ENCODE results near the gene SHISA2. TPM values are rescaled to one million over a fixed set of nuclear protein-coding genes. Genes with fewer than 3 reads are reported as not detected.

SHISA2 gene
- total and polyA plus RNA-seq, 2 of the 13 experiments (the other 11 are each of a cell fraction or from before 2014, with no cell fraction given) = not detected

GRCh38 chr13:26045142-26045541 is 6.7 kb downstream of the SHISA2 start:
- no peak overlapping the region for H3K27ac ChIP-seq (ENCODE audit: extremely low read length, insufficient read depth, low read length)
- DNase-seq (ENCODE audit: low spot score) (no peak), ATAC-seq (no peak), FAIRE-seq (no peak)
- no peaks in the 10 kb centered on the region for H4K20me1 ChIP-seq (ENCODE audit: insufficient read depth, low read length)
- no TSS peak for BruUV-seq (replicated peaks)
- no peak overlapping the region for H3K9ac ChIP-seq (ENCODE audit: insufficient read depth, low read depth, low read length)
- H3K79me2 ChIP-seq (ENCODE audit: insufficient read depth, low read length) = no peaks in the 10 kb centered on the region
- POLR2A ChIA-PET = no interaction called here
- H3K4me1 ChIP-seq (ENCODE audit: insufficient read depth, low read length) = no peaks in the 10 kb centered on the region
- no peaks in the 10 kb centered on the region for H3K9me3 ChIP-seq (ENCODE audit: low read length)
- CTCF ChIA-PET (ENCODE audit: low intra/inter-chr PET ratio, low total read pairs) = no interaction called here
- TF ChIP-seq CCAR2 (optimal IDR thresholded peaks at IDR 0.05; ENCODE audit: low read depth, low read length) (no peak), POLR2G (IDR thresholded peaks at IDR 0.05; ENCODE audit: low read depth, low read length) (no peak), REST (IDR thresholded peaks at IDR 0.05; ENCODE audit: borderline replicate concordance in 1 of 2, low read depth in 1 of 2, low read length in 2 of 2) (no peak)
- TF ChIP-seq, protein P1, sequence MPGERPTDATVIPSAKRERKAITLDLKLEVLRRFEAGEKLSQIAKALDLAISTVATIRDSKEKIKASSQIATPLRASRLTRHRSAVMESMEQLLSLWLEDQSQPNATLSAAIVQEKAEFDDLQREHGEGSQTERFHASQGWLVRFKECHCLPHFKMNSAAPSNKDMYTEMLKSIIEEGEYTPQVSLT (CRISPR knock-in tag; IDR thresholded peaks at IDR 0.05; ENCODE audit: borderline replicate concordance, low read depth) = no peak
- H3K4me3 ChIP-seq (replicated peaks in 1 of 3; ENCODE audit: insufficient read depth in 1 of 3, low read depth in 2 of 3, low read length in 3 of 3) = no peak overlapping the region
- intact Hi-C loops (cut with micrococcal nuclease; ENCODE audit: unreplicated experiment) = no loop called here
- no peak overlapping the region for H2AFZ ChIP-seq (ENCODE audit: low read length)
- H3K4me2 ChIP-seq (ENCODE audit: low read depth, low read length) = no peak overlapping the region
- in situ Hi-C loops (cut with HindIII; ENCODE audit: extremely low pct_ligation_motif_present, low pct_unique_long_range_greater_than_20kb) = no loop called here
- WGBS (ENCODE audit: low lambda C conversion rate) = 18% methylated on average over 2 of the region's 2 CpGs
- peaks cover 2 to 35% of the 10 kb centered on the region in 2 experiments; a peak in 4 of 5 replicates for H3K27me3 ChIP-seq (ENCODE audit: control insufficient read depth in 1 of 2, insufficient read depth in 2 of 2, low read length in 2 of 2)
- no peaks in the 10 kb centered on the region for H3K36me3 ChIP-seq (replicated peaks in 1 of 2; ENCODE audit: control insufficient read depth in 1 of 2, insufficient read depth in 2 of 2, low read length in 2 of 2)

Measured in HepG2 (cell line).